GM10266 (cell line): ENCODE measurements around the gene MFAP5.
"Not testable (repeated sequence)": the region's sequence is repeated elsewhere in the genome, so short reads cannot be mapped to it uniquely, and the experiment has no call there.

Experiments used
- DNase-seq: peaks from one replicate; pipeline ENCODE4 v3.0.0; 2012; ENCODE audit errors: extremely low spot score
- TF ChIP-seq, protein P1 (sequence below): IDR thresholded peaks from 2 replicates; pipeline ENCODE4 v1.5.1; 2012; ENCODE audit warnings: mild to moderate bottlenecking, low read depth; ENCODE audit not compliant: control insufficient read depth, insufficient read depth; ENCODE audit errors: missing control alignments

Gene MFAP5

DNA sequence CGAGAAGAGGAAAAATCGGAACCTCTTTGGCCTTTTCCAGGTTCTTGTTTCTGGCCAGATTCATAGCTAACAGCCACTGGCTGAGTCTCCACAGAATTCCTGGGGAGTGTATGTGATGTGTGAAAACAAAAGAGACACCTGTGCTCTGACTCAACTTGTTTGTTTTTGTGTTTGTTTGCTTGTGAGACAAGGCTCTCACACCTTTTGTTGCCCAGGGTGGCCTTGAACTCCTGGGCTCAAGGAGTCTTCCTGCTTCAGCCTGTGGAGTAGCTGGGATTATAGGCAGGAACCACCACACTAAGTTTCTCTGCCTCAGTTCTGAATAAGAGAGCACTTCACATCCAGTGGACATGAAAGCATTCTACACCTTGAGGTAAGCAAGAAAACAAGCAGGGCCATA is 22.7 kb downstream of the MFAP5 start:
- TF ChIP-seq, protein P1, sequence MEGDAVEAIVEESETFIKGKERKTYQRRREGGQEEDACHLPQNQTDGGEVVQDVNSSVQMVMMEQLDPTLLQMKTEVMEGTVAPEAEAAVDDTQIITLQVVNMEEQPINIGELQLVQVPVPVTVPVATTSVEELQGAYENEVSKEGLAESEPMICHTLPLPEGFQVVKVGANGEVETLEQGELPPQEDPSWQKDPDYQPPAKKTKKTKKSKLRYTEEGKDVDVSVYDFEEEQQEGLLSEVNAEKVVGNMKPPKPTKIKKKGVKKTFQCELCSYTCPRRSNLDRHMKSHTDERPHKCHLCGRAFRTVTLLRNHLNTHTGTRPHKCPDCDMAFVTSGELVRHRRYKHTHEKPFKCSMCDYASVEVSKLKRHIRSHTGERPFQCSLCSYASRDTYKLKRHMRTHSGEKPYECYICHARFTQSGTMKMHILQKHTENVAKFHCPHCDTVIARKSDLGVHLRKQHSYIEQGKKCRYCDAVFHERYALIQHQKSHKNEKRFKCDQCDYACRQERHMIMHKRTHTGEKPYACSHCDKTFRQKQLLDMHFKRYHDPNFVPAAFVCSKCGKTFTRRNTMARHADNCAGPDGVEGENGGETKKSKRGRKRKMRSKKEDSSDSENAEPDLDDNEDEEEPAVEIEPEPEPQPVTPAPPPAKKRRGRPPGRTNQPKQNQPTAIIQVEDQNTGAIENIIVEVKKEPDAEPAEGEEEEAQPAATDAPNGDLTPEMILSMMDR = no peak
- no peak for DNase-seq

DNA sequence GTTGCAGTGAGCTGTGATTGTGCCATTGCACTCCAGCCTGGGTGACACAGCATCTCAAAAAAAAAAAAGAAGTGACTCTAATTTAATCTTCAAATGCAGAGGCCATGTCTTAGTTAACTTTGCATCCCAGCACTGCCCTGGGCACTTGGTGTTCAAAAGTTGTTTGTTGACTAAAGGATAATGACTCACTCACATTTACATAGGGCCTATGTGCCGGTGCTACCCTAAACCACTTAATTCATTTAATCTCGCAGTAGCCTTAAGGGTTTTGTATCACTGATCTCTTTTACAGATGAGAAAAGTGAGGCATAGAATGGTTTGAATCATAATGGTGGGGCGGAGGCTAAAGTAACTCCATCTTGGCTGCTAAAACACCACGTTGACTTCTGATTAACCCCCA is 23.7 kb downstream of the MFAP5 start:
- TF ChIP-seq, protein P1 = no peak
- DNase-seq = no peak

DNA sequence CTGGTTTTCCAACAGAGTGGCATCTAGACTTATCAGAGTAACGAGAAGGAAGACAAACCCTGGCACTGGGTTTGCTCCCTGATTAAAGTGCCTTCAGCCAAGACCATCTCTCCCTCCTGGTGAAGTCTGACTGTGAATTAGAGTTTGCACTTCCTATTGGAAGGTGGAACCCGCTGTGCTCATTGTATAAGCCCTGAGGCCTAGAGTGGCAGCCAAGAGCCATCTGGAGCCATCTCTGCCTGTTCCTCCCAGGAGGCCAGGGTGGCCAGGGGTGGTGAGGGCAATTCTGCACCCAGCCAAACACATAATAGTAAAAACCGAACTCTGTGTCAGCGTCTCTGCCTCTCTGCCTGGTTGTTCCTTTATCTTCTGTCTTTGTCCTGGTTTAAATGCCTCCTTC is 25.0 kb downstream of the MFAP5 start:
- no peak for DNase-seq
- TF ChIP-seq, protein P1 = no peak

DNA sequence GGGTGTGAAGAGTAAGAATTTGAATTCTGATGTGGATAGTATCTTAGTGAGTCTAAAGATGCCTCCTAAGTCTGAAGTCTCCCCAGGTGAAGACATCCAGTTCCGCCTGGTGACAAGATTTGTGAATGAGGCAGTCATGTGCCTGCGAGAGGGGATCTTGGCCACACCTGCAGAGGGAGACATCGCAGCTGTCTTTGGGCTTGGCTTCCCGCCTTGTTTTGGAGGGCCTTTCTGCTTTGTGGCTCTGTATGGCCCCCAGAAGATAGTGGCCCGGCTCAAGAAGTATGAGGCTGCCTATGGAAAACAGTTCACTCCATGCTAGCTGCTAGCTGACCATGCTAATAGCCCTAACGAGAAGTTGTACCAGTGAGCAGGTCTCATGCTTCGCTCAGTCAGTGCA is 25.4 kb downstream of the MFAP5 start:
- DNase-seq = no peak
- TF ChIP-seq, protein P1 = no peak

DNA sequence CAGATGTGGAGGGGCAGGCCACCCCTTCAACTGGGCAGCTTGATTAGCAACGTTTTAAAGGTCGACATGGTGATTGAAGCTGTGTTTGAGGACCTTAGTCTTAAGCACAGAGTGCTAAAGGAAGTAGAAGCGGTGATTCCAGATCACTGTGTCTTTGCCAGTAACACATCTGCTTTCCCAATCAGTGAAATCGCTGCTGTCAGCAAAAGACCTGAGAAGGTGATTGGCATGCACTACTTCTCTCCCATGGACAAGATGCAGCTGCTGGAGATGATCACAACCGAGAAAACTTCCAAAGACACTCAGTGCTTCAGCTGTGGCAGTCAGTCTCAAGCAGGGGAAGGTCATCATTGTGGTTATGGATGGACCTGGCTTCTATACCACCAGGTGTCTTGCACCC is 26.0 kb downstream of the MFAP5 start:
- TF ChIP-seq, protein P1 = no peak
- no peak for DNase-seq

DNA sequence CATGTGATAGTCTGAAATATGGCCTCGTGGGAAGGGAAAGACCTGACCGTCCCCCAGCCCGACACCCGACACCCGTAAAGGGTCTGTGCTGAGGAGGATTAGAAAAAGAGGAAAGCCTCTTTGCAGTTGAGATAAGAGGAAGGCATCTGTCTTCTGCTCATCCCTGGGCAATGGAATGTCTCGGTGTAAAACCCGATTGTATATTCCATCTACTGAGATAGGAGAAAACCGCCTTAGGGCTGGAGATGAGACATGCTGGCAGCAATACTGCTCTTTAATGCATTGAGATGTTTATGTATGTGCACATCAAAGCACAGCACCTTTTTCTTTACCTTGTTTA is 26.6 kb downstream of the MFAP5 start:
- DNase-seq = not testable (repeated sequence)

DNA sequence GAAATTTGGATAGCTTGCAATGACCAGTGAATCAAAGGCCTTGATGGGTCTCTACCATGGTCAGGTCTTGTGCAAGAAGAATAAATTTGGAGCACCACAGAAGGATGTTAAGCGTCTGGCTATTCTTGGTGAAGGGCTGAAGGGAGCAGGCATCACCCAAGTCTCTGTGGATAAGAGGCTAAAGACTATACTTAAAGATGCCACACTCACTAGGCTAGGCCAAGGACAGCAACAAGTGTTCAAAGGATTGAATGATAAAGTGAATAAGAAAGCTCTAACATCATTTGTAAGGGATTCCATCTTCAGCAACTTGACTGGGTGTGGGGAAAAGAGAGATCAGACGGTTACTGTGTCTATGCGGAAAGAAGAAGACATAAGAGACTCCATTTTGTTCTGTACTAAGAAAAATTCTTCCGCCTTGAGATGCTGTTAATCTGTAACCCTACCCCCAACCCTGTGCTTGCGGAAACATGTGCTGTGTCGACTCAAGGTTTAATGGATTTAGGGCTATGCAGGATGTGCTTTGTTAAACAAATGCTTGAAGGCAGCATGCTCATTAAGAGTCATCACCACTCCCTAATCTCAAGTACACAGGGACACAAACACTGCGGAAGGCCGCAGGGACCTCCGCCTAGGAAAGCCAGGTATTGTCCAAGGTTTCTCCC is 27.2 kb downstream of the MFAP5 start:
- DNase-seq = not testable (repeated sequence)

DNA sequence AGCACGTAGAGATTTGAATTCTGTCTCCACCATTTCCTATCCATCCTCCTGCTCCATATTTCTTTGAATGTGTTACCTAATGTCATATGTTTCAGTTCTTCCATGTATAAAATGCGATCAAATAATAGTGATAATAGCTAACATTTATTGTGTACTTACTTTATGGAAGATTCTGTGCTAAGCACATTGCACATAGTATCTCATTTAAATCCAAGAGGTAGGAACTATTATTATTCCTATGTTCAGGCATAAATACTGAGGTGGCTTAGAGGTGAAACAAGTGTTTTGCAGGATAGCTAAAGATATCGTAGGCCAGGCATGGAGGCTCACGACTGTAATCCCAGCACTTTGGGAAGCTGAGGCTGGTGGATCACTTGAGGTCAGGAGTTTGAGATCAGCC is 32.5 kb downstream of the MFAP5 start:
- DNase-seq = no peak
- TF ChIP-seq, protein P1 = no peak

DNA sequence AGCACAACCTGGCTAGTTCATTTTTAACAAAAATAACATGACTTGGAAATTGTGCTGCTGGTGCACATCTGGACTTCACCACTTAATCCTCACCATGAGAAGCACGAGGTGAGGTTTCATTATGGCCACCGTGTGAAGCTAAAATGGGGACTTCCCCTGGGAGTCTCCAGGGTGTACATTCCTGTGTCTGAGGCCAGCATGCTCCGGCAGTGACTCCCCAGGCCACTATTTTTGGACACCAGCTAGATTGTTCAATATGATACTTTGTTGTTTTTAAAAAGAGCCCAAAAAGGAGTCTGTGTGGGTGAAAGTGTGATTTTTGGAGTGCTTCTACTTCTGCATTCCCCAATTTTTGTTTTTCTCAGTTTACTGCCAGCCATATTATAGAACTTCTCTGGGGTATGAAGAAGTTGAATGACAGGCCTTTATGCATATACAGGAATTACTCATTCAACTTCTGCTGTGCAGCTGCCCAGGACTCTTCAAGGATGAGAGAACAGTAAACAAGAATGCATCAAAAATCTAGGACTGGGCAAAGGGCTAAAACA is 33.1 kb downstream of the MFAP5 start:
- peak; percentile 76 for DNase-seq

More for the DNA sequence above, 33.1 kb downstream of the MFAP5 start:
- TF ChIP-seq, protein P1 = no peak
